ENCODE data around the gene CLEC18A.

CLEC18A gene

DNA sequence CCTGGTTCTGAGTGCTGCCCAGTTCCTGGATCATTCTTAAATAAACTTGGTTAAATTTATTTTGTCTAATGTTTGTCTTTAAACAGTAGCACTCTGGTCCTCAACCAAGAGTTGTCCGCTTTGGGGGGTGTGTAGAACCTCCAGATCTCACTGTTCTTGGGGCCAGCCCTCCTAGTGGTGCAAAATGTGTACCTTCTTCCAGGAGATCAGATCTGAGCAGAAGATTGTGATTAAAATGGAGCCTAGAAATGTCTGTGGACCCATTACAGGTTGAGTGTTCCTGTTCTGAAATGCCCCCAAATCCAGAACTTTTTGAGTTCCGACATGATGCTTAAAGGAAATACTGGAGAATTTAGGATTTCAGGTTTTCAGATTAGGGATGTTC, 46.0 kb upstream of the CLEC18A start:
- no peak for ATAC-seq
- TF ChIP-seq ZC3H10 (CRISPR knock-in tag; IDR thresholded peaks at IDR 0.05) (no peak), RARB (CRISPR knock-in tag; IDR thresholded peaks at IDR 0.05) (no peak), ZNF8 (CRISPR knock-in tag; IDR thresholded peaks at IDR 0.05) (no peak)
- TF ChIP-seq, protein P1, sequence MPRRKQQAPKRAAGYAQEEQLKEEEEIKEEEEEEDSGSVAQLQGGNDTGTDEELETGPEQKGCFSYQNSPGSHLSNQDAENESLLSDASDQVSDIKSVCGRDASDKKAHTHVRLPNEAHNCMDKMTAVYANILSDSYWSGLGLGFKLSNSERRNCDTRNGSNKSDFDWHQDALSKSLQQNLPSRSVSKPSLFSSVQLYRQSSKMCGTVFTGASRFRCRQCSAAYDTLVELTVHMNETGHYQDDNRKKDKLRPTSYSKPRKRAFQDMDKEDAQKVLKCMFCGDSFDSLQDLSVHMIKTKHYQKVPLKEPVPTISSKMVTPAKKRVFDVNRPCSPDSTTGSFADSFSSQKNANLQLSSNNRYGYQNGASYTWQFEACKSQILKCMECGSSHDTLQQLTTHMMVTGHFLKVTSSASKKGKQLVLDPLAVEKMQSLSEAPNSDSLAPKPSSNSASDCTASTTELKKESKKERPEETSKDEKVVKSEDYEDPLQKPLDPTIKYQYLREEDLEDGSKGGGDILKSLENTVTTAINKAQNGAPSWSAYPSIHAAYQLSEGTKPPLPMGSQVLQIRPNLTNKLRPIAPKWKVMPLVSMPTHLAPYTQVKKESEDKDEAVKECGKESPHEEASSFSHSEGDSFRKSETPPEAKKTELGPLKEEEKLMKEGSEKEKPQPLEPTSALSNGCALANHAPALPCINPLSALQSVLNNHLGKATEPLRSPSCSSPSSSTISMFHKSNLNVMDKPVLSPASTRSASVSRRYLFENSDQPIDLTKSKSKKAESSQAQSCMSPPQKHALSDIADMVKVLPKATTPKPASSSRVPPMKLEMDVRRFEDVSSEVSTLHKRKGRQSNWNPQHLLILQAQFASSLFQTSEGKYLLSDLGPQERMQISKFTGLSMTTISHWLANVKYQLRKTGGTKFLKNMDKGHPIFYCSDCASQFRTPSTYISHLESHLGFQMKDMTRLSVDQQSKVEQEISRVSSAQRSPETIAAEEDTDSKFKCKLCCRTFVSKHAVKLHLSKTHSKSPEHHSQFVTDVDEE (CRISPR knock-in tag; IDR thresholded peaks at IDR 0.05) = no peak

DNA sequence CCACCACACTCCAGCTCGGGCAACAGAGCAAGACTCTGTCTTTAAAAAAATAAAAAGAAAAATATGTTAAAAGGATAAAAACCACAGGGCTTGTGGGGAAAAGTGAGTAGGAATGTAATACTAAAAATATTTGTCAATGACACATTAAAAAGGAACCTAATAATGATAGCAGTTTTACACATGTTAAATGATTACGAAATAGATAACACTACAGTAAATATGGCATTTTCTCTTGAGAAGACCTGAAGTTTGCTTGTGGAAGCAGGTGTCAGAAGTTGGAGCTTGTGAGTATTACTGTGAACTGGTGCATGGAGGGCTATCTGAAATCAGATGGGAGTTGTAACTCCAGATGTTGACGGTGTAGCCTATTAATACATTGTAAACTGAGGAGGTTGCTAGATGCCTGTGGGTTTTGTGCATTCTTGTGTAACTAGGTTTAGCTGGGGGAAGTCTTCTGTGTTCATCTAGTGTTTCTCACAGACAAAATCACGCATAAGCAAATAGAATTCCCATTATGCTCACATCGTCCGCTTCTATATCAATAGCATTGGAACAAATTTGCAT, 44.2 kb upstream of the CLEC18A start:
- peak; percentile 40; the same call in 2 of the 3 replicates for ATAC-seq
- TF ChIP-seq ZNF565 (CRISPR knock-in tag; conservative IDR thresholded peaks at IDR 0.05; ENCODE audit: low read depth) = no peak
- no peak for TF ChIP-seq ZNF8 (CRISPR knock-in tag; IDR thresholded peaks at IDR 0.05)
- no peak for TF ChIP-seq GLIS3 (CRISPR knock-in tag; IDR thresholded peaks at IDR 0.05)
- TF ChIP-seq, protein P2, sequence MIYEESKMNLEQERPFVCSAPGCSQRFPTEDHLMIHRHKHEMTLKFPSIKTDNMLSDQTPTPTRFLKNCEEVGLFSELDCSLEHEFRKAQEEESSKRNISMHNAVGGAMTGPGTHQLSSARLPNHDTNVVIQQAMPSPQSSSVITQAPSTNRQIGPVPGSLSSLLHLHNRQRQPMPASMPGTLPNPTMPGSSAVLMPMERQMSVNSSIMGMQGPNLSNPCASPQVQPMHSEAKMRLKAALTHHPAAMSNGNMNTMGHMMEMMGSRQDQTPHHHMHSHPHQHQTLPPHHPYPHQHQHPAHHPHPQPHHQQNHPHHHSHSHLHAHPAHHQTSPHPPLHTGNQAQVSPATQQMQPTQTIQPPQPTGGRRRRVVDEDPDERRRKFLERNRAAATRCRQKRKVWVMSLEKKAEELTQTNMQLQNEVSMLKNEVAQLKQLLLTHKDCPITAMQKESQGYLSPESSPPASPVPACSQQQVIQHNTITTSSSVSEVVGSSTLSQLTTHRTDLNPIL (CRISPR knock-in tag; IDR thresholded peaks at IDR 0.05; ENCODE audit: low read depth) = no peak
- no peak for TF ChIP-seq ISL1 (CRISPR knock-in tag; IDR thresholded peaks at IDR 0.05)
- TF ChIP-seq PPARA (CRISPR knock-in tag; IDR thresholded peaks at IDR 0.05; ENCODE audit: borderline replicate concordance) = no peak
- no peak for TF ChIP-seq SNAI2 (CRISPR knock-in tag; IDR thresholded peaks at IDR 0.05)
- TF ChIP-seq CSDC2 (CRISPR knock-in tag; IDR thresholded peaks at IDR 0.05) = no peak
- TF ChIP-seq ZC3H10 (CRISPR knock-in tag; IDR thresholded peaks at IDR 0.05) = no peak
- TF ChIP-seq, protein P3, sequence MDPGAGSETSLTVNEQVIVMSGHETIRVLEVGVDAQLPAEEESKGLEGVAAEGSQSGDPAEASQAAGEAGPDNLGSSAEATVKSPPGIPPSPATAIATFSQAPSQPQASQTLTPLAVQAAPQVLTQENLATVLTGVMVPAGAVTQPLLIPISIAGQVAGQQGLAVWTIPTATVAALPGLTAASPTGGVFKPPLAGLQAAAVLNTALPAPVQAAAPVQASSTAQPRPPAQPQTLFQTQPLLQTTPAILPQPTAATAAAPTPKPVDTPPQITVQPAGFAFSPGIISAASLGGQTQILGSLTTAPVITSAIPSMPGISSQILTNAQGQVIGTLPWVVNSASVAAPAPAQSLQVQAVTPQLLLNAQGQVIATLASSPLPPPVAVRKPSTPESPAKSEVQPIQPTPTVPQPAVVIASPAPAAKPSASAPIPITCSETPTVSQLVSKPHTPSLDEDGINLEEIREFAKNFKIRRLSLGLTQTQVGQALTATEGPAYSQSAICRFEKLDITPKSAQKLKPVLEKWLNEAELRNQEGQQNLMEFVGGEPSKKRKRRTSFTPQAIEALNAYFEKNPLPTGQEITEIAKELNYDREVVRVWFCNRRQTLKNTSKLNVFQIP (CRISPR knock-in tag; IDR thresholded peaks at IDR 0.05; ENCODE audit: borderline replicate concordance, low read depth) = no peak
- TF ChIP-seq ZFP30 (CRISPR knock-in tag; IDR thresholded peaks at IDR 0.05) = no peak
- TF ChIP-seq ESRRG (CRISPR knock-in tag; IDR thresholded peaks at IDR 0.05) = no peak

DNA sequence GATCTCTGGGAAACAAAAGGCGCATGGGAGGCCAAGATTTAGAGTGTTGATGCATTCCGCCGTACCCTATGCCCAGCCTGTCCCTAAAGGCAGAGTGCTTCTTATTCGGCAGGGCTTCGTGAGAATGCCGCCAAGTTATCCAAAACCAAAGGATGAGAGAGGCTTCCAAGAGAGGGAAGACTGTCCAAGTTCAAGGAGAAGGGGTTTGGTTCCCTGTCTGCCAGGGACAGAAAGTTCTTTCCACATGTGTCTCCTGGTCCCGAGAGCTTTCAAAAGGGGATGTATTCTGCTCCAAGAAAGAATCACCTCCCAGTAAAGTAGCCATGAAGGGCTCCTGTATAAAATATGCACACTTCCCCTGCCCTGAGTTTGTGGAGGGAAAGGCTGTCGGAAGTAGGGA, 42.1 kb upstream of the CLEC18A start:
- ATAC-seq = no peak
- no peak for TF ChIP-seq PPARA (CRISPR knock-in tag; IDR thresholded peaks at IDR 0.05; ENCODE audit: borderline replicate concordance)
- TF ChIP-seq ARNTL (CRISPR knock-in tag; IDR thresholded peaks at IDR 0.05; ENCODE audit: borderline replicate concordance, low read depth) = no peak
- TF ChIP-seq ZFP3 (CRISPR knock-in tag; IDR thresholded peaks at IDR 0.05) = no peak
- TF ChIP-seq, protein P2 (CRISPR knock-in tag; IDR thresholded peaks at IDR 0.05; ENCODE audit: low read depth) = no peak
- no peak for TF ChIP-seq OSR1 (CRISPR knock-in tag; IDR thresholded peaks at IDR 0.05)
- TF ChIP-seq BACH2 (CRISPR knock-in tag; IDR thresholded peaks at IDR 0.05; ENCODE audit: borderline replicate concordance) = no peak
- no peak for TF ChIP-seq ZNF70 (CRISPR knock-in tag; IDR thresholded peaks at IDR 0.05)
- TF ChIP-seq ISL1 (CRISPR knock-in tag; IDR thresholded peaks at IDR 0.05) = no peak
- TF ChIP-seq, protein P3 (CRISPR knock-in tag; IDR thresholded peaks at IDR 0.05; ENCODE audit: borderline replicate concordance, low read depth) = no peak
- no peak for TF ChIP-seq TOX (CRISPR knock-in tag; IDR thresholded peaks at IDR 0.05; ENCODE audit: borderline replicate concordance)
- TF ChIP-seq TCF4 (CRISPR knock-in tag; IDR thresholded peaks at IDR 0.05; ENCODE audit: borderline replicate concordance) = no peak
- TF ChIP-seq, protein P4, sequence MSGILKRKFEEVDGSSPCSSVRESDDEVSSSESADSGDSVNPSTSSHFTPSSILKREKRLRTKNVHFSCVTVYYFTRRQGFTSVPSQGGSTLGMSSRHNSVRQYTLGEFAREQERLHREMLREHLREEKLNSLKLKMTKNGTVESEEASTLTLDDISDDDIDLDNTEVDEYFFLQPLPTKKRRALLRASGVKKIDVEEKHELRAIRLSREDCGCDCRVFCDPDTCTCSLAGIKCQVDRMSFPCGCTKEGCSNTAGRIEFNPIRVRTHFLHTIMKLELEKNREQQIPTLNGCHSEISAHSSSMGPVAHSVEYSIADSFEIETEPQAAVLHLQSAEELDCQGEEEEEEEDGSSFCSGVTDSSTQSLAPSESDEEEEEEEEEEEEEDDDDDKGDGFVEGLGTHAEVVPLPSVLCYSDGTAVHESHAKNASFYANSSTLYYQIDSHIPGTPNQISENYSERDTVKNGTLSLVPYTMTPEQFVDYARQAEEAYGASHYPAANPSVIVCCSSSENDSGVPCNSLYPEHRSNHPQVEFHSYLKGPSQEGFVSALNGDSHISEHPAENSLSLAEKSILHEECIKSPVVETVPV (CRISPR knock-in tag; IDR thresholded peaks at IDR 0.05) = no peak
- no peak for TF ChIP-seq GLIS3 (CRISPR knock-in tag; IDR thresholded peaks at IDR 0.05)
- TF ChIP-seq RARB (CRISPR knock-in tag; IDR thresholded peaks at IDR 0.05) = no peak
- TF ChIP-seq ZNF8 (CRISPR knock-in tag; IDR thresholded peaks at IDR 0.05) = no peak
- no peak for TF ChIP-seq ZC3H10 (CRISPR knock-in tag; IDR thresholded peaks at IDR 0.05)
- no peak for TF ChIP-seq SNAI2 (CRISPR knock-in tag; IDR thresholded peaks at IDR 0.05)
